ENCODE results near the gene HYAL2. TPM values are rescaled to one million over a fixed set of nuclear protein-coding genes. Genes with fewer than 3 reads are reported as not detected.
A peak's percentile ranks its signal among the peaks of the same experiment; 100 is the strongest.

Gene HYAL2, protein sequence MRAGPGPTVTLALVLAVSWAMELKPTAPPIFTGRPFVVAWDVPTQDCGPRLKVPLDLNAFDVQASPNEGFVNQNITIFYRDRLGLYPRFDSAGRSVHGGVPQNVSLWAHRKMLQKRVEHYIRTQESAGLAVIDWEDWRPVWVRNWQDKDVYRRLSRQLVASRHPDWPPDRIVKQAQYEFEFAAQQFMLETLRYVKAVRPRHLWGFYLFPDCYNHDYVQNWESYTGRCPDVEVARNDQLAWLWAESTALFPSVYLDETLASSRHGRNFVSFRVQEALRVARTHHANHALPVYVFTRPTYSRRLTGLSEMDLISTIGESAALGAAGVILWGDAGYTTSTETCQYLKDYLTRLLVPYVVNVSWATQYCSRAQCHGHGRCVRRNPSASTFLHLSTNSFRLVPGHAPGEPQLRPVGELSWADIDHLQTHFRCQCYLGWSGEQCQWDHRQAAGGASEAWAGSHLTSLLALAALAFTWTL
- total RNA-seq, result 49.6 and 69.1 TPM in 2 replicates

GRCh38 chr3:50322386-50323091 is at the start of gene HYAL2:
Gene HYAL2, minus strand, starts transcription at chr3:50322745. Its CDS starts 2,256 bp downstream, at chr3:50320489.
- DNase-seq (ENCODE audit: low read depth), result no peak
- peak within 1 kb of the TSS; percentile 68 for H3K4me3 ChIP-seq (ENCODE audit: low read depth, low read length)
- TF ChIP-seq, protein P1, sequence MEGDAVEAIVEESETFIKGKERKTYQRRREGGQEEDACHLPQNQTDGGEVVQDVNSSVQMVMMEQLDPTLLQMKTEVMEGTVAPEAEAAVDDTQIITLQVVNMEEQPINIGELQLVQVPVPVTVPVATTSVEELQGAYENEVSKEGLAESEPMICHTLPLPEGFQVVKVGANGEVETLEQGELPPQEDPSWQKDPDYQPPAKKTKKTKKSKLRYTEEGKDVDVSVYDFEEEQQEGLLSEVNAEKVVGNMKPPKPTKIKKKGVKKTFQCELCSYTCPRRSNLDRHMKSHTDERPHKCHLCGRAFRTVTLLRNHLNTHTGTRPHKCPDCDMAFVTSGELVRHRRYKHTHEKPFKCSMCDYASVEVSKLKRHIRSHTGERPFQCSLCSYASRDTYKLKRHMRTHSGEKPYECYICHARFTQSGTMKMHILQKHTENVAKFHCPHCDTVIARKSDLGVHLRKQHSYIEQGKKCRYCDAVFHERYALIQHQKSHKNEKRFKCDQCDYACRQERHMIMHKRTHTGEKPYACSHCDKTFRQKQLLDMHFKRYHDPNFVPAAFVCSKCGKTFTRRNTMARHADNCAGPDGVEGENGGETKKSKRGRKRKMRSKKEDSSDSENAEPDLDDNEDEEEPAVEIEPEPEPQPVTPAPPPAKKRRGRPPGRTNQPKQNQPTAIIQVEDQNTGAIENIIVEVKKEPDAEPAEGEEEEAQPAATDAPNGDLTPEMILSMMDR (IDR thresholded peaks at IDR 0.05; ENCODE audit: insufficient read depth, low read depth, low read length), result no peak

- DNase-seq (ENCODE audit: low read depth), result no peak
- no peak overlapping the region for H3K4me3 ChIP-seq (ENCODE audit: low read depth, low read length)
- TF ChIP-seq, protein P1 (IDR thresholded peaks at IDR 0.05; ENCODE audit: insufficient read depth, low read depth, low read length), result no peak
Measured at GRCh38 chr3:50371133-50371685, 48.7 kb upstream of the HYAL2 start.

DNA sequence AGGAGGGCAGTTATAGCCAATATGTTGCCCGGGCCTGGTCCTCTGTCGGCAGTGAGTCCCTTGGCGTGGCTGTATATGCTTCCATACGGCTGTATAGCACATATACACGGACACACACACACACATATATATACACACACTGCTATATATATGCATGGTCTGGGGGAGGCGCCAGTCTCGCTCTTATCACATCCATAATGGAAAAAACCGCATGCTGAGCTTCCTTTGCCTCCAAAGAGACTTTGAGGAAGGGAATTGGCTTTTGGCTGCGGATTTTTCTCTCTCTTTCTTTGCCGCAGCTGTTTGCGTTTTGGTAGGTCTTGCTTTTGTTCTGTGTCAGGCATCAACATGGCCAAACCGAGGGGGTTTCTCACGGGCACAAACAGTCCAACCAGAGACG is 48.0 kb upstream of the HYAL2 start:
- no peak overlapping the region for H3K4me3 ChIP-seq (ENCODE audit: low read depth, low read length)
- DNase-seq (ENCODE audit: low read depth), result peak; percentile 19
- TF ChIP-seq, protein P1 (IDR thresholded peaks at IDR 0.05; ENCODE audit: insufficient read depth, low read depth, low read length), result no peak

GRCh38 chr3:50369012-50369670 is 46.6 kb upstream of the HYAL2 start:
- H3K4me3 ChIP-seq (ENCODE audit: low read depth, low read length), result no peak overlapping the region
- DNase-seq (ENCODE audit: low read depth), result no peak
- TF ChIP-seq, protein P1 (IDR thresholded peaks at IDR 0.05; ENCODE audit: insufficient read depth, low read depth, low read length), result no peak

DNA sequence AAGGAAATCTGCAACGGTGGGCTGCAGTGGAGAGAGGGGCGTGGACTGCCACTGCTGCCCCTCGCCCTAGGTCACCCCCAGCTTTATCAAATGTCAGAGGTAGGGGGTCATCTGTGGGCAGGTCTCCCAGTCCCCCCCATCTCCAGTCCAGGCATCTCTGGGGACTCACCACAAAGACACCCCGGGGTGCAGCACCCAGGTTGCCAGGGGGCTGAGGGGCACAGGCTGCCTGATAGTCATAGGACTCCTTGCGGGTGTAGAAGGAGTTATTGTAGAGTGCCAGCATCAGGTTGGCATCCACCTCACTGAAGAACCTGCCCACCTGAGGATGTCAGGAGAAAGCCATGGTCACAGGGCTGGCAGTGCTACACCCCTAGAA is 43.3 kb upstream of the HYAL2 start:
- H3K4me3 ChIP-seq (ENCODE audit: low read depth, low read length), result no peak overlapping the region
- TF ChIP-seq, protein P1 (IDR thresholded peaks at IDR 0.05; ENCODE audit: insufficient read depth, low read depth, low read length), result no peak
- DNase-seq (ENCODE audit: low read depth), result no peak

DNA sequence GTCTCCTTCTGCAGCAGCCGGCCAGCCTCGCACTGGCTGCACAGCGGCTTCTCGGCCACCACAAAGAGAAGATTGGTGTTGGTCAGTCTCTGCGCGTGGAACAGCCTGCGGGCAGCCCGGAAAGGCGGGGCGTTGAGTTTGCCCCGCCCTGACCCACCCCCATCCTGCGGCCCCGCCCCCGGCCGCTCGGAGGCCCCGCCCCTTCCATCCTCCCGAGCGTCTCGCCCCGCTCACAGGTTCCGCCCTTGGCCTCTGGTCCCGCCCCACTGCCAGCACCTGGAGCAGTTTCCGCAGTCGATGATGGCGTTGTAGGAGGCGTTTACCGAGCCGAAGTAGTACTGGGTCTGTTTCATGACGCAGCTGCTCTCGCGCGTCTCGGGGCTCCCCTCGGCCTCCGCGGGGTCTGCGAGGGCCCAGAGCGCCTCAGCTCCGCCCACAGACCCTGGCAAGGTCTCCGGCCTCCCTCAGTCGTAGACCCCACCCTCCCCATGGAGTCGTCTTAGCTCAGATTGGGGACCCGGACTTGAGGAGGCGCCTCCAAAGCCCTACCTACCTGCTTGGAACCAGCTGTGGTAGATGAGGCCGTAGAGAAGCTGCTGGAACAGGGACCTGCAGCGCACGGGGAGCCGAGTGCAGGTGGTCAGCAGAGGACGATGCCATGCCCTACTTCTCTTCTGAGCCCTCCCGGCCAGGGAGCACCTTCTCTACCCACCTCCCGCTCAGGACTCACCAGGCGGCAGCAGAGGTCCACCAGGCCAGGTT is 42.7 kb upstream of the HYAL2 start:
- peak; percentile 58 for DNase-seq (ENCODE audit: low read depth)
- TF ChIP-seq, protein P1 (IDR thresholded peaks at IDR 0.05; ENCODE audit: insufficient read depth, low read depth, low read length), result no peak

More for the DNA sequence above, 42.7 kb upstream of the HYAL2 start:
- H3K4me3 ChIP-seq (ENCODE audit: low read depth, low read length), result peak overlapping the region; percentile 59

All from fibroblast of villous mesenchyme (primary cell).